GM19324 (cell line): ENCODE data around the gene AQP10.
"Not testable (repeated sequence)": the region's sequence is repeated elsewhere in the genome, so short reads cannot be mapped to it uniquely, and the experiment has no call there.

ENCODE experiments used
- ATAC-seq: cut with Tn5 transposase; IDR thresholded peaks from one replicate; pipeline ENCODE4 v1.9.1; 2021; ENCODE audit warnings: mild to moderate bottlenecking, moderate library complexity; ENCODE audit not compliant: unreplicated experiment, low FRiP score

Gene AQP10

DNA sequence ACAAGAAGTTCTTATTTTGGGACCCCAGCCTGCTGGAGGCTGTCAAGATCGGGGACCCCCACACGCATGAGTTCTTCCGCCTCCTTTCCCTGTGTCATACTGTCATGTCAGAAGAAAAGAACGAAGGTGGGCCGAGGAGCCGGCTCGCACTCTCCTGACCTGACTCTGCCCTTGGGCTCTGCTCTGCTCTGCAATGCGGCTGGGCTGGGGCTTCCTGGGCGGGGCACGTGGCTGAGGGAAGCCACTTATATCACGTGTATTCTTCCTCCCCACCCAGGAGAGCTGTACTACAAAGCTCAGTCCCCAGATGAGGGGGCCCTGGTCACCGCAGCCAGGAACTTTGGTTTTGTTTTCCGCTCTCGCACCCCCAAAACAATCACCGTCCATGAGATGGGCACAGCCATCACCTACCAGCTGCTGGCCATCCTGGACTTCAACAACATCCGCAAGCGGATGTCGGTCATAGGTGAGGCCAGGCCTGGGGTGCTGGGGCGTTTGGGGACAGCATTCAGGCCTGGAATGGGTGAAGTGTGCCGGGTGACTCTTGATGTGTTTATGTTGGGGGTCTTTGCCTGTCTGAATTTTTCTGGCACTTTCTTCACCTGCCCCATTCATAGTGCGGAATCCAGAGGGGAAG is 22.1 kb downstream of the AQP10 start:
- no peak for ATAC-seq

DNA sequence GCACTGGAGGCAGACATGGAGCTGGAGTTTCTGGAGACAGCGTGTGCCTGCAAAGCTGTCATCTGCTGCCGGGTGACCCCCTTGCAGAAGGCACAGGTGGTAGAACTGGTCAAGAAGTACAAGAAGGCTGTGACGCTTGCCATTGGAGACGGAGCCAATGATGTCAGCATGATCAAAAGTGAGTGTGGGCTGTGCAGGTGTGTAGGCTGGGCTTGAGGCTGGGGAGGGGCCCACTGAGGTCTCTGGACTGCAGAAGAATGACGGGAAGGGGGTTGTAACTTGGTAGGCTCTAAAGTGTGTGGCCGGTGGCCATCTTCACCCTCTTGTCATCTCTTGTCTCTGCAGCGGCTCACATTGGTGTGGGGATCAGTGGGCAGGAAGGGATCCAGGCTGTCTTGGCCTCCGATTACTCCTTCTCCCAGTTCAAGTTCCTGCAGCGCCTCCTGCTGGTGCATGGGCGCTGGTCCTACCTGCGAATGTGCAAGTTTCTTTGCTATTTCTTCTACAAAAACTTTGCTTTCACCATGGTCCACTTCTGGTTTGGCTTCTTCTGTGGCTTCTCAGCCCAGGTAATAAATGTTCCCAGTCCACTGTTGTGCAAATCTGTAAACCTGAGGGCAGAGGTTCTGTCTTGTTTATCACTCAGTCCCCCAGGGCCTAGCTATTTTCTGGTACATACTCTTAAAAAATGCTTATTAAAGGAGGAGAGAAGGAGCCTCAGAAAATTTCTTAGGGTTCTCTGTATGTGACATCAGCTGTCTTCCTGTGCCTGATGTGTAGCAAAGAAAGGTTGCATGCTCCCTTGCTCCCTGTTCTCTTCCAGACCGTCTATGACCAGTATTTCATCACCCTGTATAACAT is 24.3 kb downstream of the AQP10 start:
- no peak for ATAC-seq

DNA sequence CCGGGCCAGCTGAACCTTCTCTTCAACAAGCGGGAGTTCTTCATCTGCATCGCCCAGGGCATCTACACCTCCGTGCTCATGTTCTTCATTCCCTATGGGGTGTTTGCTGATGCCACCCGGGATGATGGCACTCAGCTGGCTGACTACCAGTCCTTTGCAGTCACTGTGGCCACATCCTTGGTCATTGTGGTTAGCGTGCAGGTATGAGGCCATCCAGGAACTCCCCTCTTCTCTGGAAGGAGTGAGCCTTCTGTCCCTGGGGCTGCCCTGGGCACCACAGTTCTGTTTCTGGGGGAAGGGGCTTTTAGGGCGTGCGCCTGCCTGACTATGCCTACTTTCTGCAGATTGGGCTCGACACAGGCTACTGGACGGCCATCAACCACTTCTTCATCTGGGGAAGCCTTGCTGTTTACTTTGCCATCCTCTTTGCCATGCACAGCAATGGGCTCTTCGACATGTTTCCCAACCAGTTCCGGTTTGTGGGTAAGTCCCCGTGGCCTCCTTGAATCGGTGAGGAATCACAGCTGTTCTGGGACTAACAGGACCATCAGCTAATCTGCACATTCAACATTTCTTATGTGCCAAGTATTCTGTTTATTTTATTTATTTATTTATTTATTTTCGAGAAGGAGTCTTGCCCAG is 25.5 kb downstream of the AQP10 start:
- ATAC-seq = no peak

DNA sequence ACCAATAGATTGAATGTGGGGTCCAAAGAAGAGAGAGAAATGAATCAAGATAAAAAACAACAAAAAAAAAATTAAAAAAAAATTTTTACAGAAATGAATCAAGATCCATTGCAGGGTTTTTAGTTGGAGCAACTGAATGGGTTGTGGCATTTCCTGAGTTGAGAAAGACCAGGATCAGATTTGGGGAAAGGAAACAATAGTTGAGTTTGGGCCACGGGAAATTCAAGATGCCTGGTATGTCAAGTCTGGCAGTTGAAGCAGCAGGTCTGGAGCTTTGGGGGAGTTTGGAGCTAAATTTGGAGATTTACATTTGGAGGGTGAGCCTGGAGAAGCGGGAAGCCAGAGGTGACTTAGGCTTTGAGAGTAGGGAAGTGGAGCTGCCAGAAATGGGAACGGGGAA is 27.1 kb downstream of the AQP10 start:
- no peak for ATAC-seq

DNA sequence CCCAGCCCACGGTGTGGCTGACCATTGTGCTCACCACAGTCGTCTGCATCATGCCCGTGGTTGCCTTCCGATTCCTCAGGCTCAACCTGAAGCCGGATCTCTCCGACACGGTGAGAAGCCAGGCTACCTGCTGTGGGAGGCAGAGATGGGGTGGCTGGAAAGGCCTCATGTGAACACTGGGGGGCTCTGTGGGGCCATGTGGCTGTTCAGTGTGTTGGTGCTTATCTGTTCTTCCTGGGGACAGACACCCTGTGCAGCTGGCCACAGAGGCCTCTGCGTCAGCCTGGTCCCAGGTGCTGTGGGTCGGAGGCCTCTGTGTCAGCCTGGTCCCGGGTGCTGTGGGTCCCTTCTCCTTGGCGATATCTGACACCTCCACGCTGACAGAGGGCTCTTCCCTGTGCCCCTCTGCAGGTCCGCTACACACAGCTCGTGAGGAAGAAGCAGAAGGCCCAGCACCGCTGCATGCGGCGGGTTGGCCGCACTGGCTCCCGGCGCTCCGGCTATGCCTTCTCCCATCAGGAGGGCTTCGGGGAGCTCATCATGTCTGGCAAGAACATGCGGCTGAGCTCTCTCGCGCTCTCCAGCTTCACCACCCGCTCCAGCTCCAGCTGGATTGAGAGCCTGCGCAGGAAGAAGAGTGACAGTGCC is 27.7 kb downstream of the AQP10 start:
- ATAC-seq = no peak

DNA sequence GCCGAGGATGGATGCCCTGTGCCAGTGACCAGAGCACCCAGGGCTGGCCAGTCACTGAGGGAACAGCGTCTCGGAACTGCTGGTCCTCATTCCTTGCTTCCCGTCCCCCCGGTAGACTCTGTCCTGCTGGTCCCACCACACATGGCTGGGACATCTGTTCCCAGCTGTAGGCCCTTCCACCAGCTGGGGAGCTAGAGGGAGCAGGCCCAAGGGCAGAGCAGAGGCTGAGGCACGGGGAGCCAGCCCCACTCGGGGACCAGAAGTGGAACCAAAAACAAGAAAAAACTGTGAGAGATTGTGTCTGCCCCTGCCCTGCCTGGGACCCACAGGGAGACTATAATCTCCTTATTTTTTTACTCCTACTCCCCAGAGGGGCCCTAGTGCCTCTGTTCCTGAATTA is 28.2 kb downstream of the AQP10 start:
- ATAC-seq = no peak

DNA sequence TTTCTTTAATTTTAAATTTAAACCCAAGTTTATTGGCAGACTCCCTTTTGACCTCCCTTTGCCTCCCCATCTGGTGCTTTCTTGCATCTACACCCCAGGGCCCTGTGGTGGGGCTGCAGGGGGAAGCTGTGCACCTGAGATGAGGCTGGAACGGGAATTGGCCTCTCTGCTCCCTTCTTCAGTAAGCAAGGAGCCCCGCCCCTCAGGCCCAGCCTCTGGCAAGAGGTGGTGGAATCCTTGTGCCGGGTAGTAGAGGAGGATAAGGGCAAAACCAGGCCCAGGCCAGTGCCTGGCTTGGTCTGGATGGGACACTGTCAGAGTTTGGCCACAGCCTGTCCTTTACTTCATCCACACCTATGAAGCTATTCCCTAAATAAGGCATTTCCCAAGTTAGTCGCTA is 29.5 kb downstream of the AQP10 start:
- no peak for ATAC-seq

DNA sequence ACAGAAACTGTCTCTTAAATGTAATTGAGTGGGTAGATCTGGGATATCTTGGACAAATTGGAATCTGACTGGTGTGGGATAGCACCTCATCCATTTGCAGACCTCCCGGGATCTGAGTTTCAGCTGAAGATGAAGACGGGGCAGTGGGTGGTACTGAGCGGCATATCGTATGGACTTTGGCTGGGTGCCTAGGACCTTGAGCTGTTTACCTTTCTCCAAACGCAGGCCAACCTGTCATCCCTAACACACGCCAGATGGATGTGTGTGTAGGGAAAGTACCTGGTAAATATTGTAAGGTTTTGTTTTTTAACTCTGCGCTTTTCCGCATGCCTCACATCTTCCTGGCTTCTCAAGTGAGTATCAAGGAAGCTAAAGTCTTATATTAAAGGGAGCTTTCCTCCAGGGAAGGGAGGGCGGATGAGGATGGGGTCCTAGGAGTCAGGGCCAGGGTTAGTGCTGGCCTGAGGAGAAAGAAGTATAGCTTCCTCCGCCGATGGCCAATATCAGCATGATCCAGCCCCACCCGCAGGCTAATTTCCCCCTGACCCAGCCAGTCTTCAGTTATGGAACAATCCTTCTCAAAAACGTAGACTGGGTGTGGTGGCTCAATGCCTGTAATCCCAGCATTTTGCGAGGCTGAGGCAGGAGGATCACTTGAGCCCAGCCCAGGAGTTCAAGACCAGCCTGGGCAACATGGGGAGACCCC is 30.6 kb downstream of the AQP10 start:
- no peak for ATAC-seq

DNA sequence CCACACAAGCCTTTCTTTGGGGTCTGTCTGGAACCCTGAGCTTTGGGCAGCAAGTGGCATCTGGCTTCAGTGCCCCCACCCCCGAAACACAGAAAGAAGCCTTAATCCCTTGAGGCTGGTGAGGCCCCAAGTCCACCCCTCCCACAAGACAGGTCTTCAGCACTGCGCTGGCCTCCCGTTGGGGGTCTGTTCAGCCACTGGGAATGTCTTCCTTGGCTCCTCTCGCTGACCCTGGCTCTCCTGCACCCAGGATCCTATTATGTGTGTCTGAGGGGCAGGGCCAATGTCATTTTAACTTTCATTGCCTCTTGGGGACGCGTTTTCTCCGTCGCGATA is 31.3 kb downstream of the AQP10 start:
- ATAC-seq = no peak

DNA sequence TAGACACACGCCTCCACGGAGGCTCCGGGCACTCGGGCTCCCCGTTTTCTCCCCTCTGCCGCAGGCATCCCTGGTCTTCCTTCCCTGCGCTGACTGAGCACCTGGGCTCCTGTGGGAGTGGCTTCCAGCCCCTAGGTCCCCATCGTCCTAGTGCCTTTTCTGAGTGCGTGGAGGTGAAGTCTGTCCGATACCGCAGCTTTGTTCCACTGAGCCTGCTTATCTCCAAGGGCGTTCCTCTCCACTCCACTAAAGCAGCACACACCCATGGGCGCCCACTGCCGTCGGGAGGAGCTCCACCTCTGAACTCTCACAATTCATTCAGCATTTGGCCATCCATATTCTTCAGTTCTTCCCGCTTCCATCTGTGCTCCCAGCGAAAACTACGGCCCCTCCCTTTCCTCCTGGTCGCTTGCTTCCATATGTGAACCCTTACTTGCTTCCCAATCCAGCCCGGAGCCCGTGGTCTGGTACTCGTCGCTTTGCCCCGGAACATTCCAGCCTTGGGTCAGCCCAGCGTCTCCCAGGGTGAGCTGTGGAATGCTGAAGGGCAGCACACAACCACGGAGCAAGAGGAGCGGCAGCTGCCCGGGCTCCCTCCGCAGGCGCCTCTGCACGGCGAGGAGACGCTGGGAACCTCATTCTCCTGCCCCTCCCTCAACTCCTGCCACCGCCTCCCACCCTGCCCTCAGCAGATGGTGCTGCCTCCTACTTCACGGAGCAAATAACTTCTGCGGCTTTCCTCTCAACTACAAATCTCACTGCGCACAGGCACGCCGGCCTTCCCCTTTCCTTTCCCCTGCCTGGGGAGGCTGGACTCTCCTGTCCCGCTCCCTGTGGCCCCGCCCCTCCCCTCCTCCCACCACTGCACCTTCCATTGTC is 31.9 kb downstream of the AQP10 start:
- no peak for ATAC-seq

DNA sequence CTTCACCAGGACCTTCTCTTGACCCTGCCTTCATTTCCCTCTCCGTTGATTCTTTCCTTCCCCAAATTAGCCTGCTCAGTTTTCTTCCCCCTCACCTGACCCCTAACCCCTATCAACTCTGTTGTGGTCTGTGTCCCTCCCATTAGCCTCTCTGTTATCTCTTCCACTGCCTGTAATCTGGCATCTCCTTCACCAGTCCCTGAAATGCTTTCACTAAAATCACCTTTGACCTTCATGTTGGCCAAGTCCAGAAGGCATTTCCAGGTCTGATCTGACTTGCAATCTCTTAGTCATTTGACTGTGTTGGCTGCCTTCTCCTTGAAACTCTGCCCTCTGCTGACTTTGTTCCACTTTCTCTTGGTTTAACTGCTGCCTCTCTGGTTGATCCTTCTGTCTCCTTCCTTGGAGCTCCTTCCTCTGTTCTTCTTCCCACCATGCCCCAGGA is 32.6 kb downstream of the AQP10 start:
- ATAC-seq = no peak

DNA sequence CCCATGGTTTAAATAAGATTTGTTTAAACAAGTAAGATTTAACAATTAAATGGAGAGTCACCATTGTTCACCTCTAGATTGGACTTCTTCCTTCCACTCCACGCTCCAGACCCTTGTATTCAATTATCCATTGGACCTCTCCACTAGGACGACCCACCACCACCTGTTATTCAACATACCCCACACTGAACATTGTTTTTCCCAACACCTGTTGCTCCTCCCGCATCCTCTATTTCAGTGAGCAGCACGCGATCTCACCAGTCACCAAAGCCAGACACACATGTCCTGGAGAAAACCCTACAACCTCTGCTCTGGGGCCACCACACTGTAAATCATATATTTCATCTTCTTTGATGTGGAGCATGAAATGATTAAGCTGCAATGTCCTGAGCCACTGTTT is 33.1 kb downstream of the AQP10 start:
- no peak for ATAC-seq

DNA sequence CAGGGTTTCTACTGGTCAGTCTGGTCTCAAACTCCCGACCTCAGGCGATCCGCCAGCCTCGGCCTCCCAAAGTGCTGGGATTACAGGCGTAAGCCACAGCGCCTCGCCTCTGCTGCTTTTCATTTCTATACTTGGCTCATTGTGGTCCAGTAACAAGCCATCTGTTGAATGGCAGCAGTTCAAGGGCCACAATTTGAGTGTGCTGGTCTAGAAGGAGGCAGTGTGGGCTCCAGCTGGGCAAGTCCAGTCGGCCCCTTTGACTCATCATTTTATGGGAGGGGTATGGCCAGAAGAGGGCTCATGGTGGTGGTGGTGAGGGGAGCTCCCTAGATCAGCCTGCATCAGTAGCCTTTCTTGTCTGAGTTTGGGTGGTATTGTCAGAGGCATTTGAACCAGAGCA is 37.6 kb downstream of the AQP10 start:
- ATAC-seq = no peak

DNA sequence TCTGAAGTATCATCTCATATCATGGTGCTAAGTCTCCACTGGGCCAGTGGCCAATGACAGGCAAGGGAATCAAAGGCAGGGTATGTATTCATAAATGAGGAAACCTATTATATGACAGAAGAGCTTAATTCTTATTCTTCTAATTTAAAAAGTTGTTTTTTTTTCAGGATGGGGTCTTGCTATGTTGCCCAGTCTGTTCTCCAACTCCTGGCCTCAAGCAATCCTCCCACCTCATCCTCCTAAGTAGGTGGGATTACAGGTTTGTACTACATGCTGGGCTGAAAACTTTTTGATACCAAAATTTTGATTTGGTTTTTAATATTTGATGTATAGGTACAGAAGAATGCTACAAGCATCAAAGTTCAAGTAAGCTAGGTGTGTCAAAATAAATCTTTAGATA is 39.4 kb downstream of the AQP10 start:
- no peak for ATAC-seq

DNA sequence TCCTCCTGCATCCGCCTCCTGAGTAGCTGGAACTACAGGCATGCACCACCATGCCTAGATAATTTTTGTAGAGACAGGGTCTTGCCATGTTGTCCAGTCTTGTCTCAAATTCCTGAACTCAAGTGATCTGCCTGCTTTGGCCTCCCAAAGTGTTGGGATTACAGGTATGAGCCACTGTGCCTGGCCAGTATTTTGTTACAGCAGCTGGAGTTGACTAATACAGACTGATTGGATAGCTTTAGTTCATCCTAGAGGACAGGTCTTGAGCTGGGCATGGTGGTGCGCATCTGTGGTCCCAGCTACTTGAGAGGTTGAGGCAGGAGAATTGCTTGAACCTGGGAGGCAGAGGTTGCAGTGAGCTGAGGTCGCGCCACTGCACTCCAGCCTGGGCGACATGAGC is 40.0 kb downstream of the AQP10 start:
- ATAC-seq = not testable (repeated sequence)

DNA sequence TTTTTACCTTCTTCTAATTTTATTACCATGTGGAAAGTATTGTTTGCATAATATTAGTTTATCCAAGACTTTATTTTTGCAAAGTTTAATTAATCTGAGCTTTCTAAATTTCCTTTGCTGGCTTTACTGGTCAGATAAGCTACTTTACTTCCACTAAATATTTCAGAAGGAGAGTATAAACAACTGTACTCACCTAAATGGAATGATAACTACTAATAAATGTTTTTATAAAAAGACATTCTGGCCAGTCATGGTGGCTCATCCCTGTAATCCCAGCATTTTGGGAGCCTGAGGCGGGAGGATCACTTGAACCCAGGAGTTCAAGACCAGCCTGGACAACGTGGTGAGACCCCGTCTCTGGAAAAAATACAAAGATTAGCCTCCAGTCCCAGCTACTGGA is 40.5 kb downstream of the AQP10 start:
- no peak for ATAC-seq

DNA sequence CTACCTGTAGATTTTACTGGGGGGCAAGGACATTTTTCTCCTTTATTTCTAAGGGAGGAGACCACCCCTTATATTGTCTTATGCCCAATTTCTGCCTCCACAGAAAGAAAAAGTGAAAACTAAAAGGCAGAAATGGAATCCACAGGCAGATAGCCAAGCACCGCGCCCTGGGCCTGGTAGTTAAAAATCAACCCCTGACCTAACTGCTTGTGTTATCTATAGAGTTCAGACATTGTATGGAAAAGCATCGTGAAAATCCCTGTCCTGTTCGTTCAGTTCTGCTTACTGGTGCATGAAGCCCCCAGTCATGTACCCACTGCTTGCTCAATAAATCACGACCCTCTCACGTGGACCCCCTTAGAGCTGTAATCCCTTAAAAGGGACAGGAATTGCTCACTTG is 50.5 kb downstream of the AQP10 start:
- ATAC-seq = no peak

DNA sequence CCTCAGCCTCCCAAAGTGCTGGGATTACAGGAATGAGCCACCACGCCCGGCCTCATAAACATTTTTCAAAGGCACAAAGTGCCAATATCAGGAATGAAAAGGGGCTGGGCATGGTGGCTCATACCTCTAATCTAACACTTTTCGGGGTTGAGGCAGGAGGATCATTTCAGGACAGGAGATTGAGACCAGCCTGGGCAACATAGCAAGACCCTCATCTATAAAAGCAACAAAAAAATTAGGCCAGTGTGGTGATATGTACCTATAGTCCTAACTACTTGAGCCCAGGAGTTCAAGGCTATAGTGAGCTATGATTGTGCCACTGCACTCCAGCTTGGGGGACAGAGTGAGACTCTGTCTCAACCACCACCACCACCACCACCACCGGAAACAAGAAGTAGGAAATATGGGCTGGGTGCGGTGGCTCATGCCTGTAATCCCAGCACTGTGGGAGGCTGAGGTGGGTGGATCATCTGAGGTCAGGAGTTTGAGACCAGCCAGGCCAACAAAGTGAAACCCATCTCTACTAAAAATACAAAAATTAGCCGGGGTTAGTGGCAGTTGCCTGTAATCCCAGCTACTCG is 53.0 kb downstream of the AQP10 start:
- not testable (repeated sequence) for ATAC-seq
